Measurements from ENCODE around the gene RAPGEF3. TPM values are rescaled to one million over a fixed set of nuclear protein-coding genes. Genes with fewer than 3 reads are reported as not detected.

Gene RAPGEF3
- total RNA-seq, 6 donors from 2014 or later = 19.0 to 94.0 (median 52.1) TPM

DNA sequence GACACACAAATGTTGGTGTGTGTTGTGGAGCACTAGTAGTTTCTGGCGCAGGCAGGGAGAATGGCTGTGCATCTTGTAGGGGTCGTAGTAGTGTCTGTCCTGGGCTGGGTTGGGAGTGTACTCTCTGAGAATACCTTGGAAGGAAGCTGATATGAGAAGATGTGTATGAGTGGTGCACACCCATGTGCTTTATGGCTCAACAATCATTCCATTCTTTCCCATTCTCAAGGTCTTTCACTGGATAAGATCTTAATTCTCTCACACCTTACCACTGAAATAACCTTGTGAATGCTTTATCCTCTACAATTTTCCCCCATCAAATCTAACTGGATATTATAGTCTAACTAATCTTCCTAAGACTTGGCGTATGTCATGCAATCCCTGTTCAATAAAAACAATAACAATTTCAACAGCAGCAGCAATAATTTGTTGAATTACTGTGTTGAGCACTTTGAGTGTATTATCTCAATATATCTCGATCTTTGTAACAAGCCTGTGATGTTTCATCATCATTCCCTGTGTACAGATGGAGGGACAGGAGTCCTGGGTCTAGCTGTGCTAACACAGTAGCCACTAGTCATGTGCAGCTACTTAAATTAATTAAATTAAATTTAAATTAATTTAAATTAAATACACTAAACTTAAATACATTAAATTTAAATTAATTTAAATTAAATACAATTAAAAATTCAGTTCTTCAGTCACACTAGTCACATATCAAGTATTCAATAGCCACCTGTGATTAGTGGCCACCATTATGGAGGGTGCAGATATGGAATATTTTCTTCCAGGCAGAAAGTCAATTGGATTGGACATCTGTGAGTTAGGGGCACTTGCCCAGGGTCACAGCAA lies 10.8 kb upstream of the RAPGEF3 start:
- TF ChIP-seq POLR2A (IDR thresholded peaks at IDR 0.05) = no peak
- TF ChIP-seq POLR2AphosphoS5 (IDR thresholded peaks at IDR 0.05) = no peak
- TF ChIP-seq, protein P1, sequence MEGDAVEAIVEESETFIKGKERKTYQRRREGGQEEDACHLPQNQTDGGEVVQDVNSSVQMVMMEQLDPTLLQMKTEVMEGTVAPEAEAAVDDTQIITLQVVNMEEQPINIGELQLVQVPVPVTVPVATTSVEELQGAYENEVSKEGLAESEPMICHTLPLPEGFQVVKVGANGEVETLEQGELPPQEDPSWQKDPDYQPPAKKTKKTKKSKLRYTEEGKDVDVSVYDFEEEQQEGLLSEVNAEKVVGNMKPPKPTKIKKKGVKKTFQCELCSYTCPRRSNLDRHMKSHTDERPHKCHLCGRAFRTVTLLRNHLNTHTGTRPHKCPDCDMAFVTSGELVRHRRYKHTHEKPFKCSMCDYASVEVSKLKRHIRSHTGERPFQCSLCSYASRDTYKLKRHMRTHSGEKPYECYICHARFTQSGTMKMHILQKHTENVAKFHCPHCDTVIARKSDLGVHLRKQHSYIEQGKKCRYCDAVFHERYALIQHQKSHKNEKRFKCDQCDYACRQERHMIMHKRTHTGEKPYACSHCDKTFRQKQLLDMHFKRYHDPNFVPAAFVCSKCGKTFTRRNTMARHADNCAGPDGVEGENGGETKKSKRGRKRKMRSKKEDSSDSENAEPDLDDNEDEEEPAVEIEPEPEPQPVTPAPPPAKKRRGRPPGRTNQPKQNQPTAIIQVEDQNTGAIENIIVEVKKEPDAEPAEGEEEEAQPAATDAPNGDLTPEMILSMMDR (IDR thresholded peaks at IDR 0.05) = no peak
- TF ChIP-seq EP300 (IDR thresholded peaks at IDR 0.05) = no peak
- WGBS, 2 donors = 75 to 82% methylated on average over 4 of the region's 4 CpGs
- Histone ChIP-seq H3K9me3 (no peaks in the 10 kb centered on the region), H3K36me3 (no peaks in the 10 kb centered on the region), H3K27ac (peak overlapping the region in 2 of 4 donors; percentile 63 to 69), H3K4me1 (peaks cover 16 to 27% (median 22%) of the 10 kb centered on the region in 4 donors), H3K4me3 (no peak overlapping the region), H3K27me3 (no peaks in the 10 kb centered on the region)
- no peak for DNase-seq
- ATAC-seq (ENCODE audit: low FRiP score in 2 of 2) = no peak

DNA sequence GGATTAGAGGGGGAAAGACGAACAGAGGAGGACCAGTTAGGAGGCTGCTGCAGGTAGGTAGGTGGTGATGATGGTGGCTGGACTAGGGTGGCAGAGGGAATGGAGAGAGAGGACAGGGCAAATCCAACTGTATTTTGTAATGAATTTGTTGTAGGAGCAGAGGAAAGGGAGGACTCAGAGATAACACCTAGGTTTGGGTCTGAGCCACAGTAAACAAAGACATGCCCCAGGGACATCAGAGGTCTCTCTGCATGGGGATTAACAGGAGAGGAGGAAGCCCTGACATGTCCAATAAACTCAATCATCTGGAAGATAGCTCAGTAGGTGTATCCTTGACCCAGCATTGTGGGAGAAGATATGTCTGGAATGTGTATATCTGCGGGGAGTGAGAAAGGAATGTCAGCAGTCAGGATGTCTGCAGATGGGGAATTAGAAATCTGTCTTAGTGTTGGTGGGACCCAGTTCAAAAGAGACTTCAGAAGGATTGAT lies 9.7 kb upstream of the RAPGEF3 start:
- ATAC-seq (ENCODE audit: low FRiP score in 2 of 2) = no peak

DNA sequence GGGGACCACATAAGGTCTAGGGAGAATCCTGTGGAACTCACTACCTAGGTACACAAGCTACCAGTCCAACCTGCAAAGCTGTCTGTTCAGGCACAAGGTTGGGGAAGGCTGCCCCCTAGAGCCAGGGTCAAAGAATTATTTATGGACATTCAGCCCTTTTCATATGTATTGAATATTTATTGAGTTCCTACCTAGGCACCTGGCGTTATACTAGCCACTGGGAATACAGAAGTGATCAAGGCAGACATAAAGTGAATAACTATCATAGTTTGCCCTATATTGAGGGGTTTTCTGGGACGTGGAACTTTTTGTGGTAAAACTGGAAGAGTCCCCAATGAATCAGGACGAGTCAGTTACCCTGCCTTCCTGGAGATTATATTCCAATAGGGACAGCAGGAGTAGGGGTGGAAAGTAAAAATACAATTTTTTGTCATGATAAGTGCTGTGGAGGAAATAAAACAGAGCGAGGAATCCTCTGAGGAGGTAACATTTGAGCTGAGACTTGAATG lies 8.6 kb upstream of the RAPGEF3 start:
- no peaks in the 10 kb centered on the region for H3K9me3 ChIP-seq
- no peaks in the 10 kb centered on the region for H3K27me3 ChIP-seq
- H3K4me1 ChIP-seq = peaks cover 3 to 11% (median 8%) of the 10 kb centered on the region in 4 donors
- H3K27ac ChIP-seq = no peak overlapping the region
- TF ChIP-seq POLR2AphosphoS5 (IDR thresholded peaks at IDR 0.05) = no peak
- TF ChIP-seq, protein P1 (IDR thresholded peaks at IDR 0.05) = peak; percentile 38 to 75 (median 56)
- H3K4me3 ChIP-seq = no peak overlapping the region
- peak in 1 of 2 donors; percentile 67 for DNase-seq
- ATAC-seq (ENCODE audit: low FRiP score in 2 of 2) = peak in 1 of 2 donors; percentile 62
- 49 to 51% methylated on average over 4 of the region's 4 CpGs for WGBS, 2 donors
- no peaks in the 10 kb centered on the region for H3K36me3 ChIP-seq

More for the DNA sequence above, 9.7 kb upstream of the RAPGEF3 start:
- TF ChIP-seq, protein P1 (IDR thresholded peaks at IDR 0.05) = no peak
- TF ChIP-seq POLR2AphosphoS5 (IDR thresholded peaks at IDR 0.05) (no peak), POLR2A (IDR thresholded peaks at IDR 0.05) (no peak), EP300 (IDR thresholded peaks at IDR 0.05) (no peak)
- Histone ChIP-seq H3K4me1 (peaks cover 8 to 17% (median 13%) of the 10 kb centered on the region in 4 donors), H3K4me3 (no peak overlapping the region), H3K36me3 (no peaks in the 10 kb centered on the region), H3K9me3 (no peaks in the 10 kb centered on the region), H3K27ac (no peak overlapping the region), H3K27me3 (no peaks in the 10 kb centered on the region)
- 65 to 72% methylated on average over 2 of the region's 2 CpGs for WGBS, 2 donors
- DNase-seq = no peak

DNA sequence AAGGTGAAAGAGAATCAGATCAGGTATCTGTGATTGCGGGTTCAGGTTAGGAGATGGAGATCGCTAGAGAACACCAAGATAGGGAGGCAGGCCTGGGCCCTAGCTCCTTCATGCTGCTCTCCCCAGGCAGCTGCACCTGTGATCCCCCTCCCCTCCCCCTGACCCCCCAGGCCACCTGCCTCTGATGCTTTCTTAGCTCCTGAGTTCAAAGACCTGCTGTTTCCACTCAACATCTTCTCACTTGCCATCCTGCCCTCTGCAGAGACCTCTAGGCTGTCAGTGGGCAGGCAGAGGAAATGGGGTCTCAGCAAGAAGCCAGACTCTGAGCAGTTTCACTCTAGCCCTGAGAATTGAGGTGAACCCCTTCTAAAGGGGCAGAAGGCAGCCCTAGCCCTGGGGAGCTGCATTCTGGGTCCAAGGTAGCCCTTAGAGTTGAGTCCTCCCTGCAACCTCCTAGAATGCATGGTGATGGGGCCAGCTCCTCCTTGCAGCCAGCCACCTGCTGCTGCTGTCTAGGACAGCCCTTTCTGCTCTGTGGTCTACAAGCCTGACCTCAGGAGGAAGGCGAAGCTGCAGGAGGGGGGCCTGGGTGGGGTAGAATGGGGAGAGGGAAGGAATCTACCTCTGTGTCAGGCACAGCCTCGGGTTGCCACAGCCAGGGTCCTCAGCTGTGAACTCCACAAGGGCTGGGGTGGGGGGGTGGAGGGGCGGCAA lies 8.0 kb upstream of the RAPGEF3 start:
- Histone ChIP-seq H3K9me3 (no peaks in the 10 kb centered on the region), H3K27ac (no peak overlapping the region), H3K27me3 (no peaks in the 10 kb centered on the region), H3K36me3 (no peaks in the 10 kb centered on the region), H3K4me3 (no peak overlapping the region), H3K4me1 (peaks cover 0 to 7% (median 6%) of the 10 kb centered on the region in 4 donors)
- WGBS, 2 donors = 77 to 78% methylated on average over 2 to 3 of the region's 5 CpGs
- ATAC-seq (ENCODE audit: low FRiP score in 2 of 2) (no peak), DNase-seq (no peak)
- TF ChIP-seq, protein P1 (IDR thresholded peaks at IDR 0.05) = no peak
- TF ChIP-seq POLR2AphosphoS5 (IDR thresholded peaks at IDR 0.05) (no peak), POLR2A (IDR thresholded peaks at IDR 0.05) (no peak), EP300 (IDR thresholded peaks at IDR 0.05) (no peak)

All from upper lobe of left lung (tissue), 6 donors.